Measurements from ENCODE around the gene P4HA2.

The P4HA2 gene

DNA sequence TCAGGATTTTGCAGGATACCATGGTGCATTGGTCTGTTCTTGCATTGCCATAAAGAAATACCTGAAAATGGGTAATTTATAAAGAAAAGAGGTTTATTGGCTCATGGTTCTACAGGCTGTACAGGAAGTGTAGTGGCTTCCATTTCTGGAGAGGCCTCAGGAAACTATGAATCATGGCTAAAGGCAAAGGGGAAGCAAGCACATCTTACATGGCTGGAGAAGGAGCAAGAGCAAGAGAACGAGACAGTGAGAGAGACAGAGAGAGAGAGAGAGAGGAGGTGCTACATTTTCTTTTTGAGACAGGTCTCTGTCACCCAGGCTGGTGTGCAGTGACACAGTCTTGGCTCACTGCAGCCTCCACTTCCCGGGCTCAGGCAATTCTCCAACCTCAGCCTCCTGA lies 43.9 kb downstream of the P4HA2 start:
- H3K27me3 ChIP-seq (ENCODE audit: insufficient read depth, low read length, poor library complexity) = no peaks in the 10 kb centered on the region
- DNase-seq = no peak
- no peak overlapping the region for H3K23ac ChIP-seq (ENCODE audit: low read length)
- H2AK5ac ChIP-seq (ENCODE audit: low read length) = no peak overlapping the region
- H2BK120ac ChIP-seq (ENCODE audit: low read depth, low read length) = no peak overlapping the region
- H3K4me1 ChIP-seq (ENCODE audit: control insufficient read depth, low read depth, low read length) = no peaks in the 10 kb centered on the region
- no peak overlapping the region for H4K5ac ChIP-seq (ENCODE audit: low read length)
- WGBS (ENCODE audit: extremely low coverage, insufficient coverage, low lambda C conversion rate) = no CpG with 5 or more reads among the region's 2 CpGs
- H3K4me3 ChIP-seq (ENCODE audit: low read length) = no peak overlapping the region
- no peak overlapping the region for H2BK15ac ChIP-seq (replicated peaks; ENCODE audit: low read depth)
- no peak overlapping the region for H3K4me2 ChIP-seq (ENCODE audit: low read length)
- no peaks in the 10 kb centered on the region for H3K79me1 ChIP-seq (ENCODE audit: low read length)
- H3K27ac ChIP-seq (ENCODE audit: low read depth, low read length) = no peak overlapping the region
- no peak overlapping the region for H3K9ac ChIP-seq (ENCODE audit: low read length)
- H3K79me2 ChIP-seq (ENCODE audit: control insufficient read depth, insufficient read depth, low read length) = no peaks in the 10 kb centered on the region
- no peak overlapping the region for H2BK5ac ChIP-seq (ENCODE audit: low read length)
- H3K36me3 ChIP-seq (ENCODE audit: control insufficient read depth, insufficient read depth, low read length) = no peaks in the 10 kb centered on the region
- H3K4ac ChIP-seq (ENCODE audit: low read depth, low read length) = no peak overlapping the region
- H3K18ac ChIP-seq (ENCODE audit: low read length) = no peak overlapping the region
- H4K8ac ChIP-seq (ENCODE audit: low read depth, low read length) = no peak overlapping the region
- no peak overlapping the region for H3K56ac ChIP-seq (ENCODE audit: low read length)

DNA sequence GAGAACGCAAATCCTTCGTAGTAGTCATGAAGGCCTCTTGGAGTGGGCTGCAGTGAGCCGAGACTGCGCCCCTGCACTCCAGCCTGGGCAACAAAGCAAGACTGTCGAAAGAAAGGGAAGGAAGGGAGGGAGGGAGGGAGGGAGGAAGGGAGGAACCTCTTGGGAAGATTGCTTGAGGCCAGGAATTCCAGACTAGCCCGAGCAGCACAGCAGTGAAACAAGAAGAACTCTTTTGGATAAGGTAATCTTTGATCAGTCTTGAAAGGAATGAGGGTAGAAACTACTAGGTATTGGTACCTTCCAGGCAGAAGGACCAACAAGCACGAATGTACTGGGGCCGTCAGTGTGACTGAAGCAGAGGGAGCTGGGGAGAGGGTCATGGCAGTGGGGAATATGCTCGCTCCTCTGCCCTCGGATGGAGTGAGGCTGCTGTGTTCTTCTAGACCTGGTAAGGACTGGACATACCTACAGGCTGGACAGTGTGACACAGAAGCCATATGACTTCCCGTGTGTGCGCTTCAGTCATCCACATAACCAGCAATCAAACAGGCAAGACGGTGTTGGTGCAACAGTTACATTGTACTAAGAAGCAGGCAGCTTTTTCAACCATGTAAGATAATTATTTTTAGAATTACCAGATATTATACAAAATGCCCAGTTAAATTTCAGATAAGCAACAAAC lies 45.2 kb downstream of the P4HA2 start:
- DNase-seq = peak; percentile 51
- H3K27ac ChIP-seq (ENCODE audit: low read depth, low read length) = no peak overlapping the region
- no CpG with 5 or more reads among the region's 13 CpGs for WGBS (ENCODE audit: extremely low coverage, insufficient coverage, low lambda C conversion rate)
- H3K36me3 ChIP-seq (ENCODE audit: control insufficient read depth, insufficient read depth, low read length) = no peaks in the 10 kb centered on the region
- no peaks in the 10 kb centered on the region for H3K4me1 ChIP-seq (ENCODE audit: control insufficient read depth, low read depth, low read length)
- no peaks in the 10 kb centered on the region for H3K27me3 ChIP-seq (ENCODE audit: insufficient read depth, low read length, poor library complexity)
- H2BK5ac ChIP-seq (ENCODE audit: low read length) = no peak overlapping the region
- no peak overlapping the region for H3K18ac ChIP-seq (ENCODE audit: low read length)
- no peak overlapping the region for H2BK120ac ChIP-seq (ENCODE audit: low read depth, low read length)
- H2BK15ac ChIP-seq (replicated peaks; ENCODE audit: low read depth) = no peak overlapping the region
- no peak overlapping the region for H4K8ac ChIP-seq (ENCODE audit: low read depth, low read length)
- no peak overlapping the region for H3K56ac ChIP-seq (ENCODE audit: low read length)
- no peak overlapping the region for H3K4me3 ChIP-seq (ENCODE audit: low read length)
- H3K23ac ChIP-seq (ENCODE audit: low read length) = no peak overlapping the region
- H4K5ac ChIP-seq (ENCODE audit: low read length) = no peak overlapping the region
- no peak overlapping the region for H2AK5ac ChIP-seq (ENCODE audit: low read length)
- no peaks in the 10 kb centered on the region for H3K79me1 ChIP-seq (ENCODE audit: low read length)
- H3K4me2 ChIP-seq (ENCODE audit: low read length) = no peak overlapping the region
- no peak overlapping the region for H3K4ac ChIP-seq (ENCODE audit: low read depth, low read length)
- H3K9ac ChIP-seq (ENCODE audit: low read length) = no peak overlapping the region
- no peaks in the 10 kb centered on the region for H3K79me2 ChIP-seq (ENCODE audit: control insufficient read depth, insufficient read depth, low read length)

DNA sequence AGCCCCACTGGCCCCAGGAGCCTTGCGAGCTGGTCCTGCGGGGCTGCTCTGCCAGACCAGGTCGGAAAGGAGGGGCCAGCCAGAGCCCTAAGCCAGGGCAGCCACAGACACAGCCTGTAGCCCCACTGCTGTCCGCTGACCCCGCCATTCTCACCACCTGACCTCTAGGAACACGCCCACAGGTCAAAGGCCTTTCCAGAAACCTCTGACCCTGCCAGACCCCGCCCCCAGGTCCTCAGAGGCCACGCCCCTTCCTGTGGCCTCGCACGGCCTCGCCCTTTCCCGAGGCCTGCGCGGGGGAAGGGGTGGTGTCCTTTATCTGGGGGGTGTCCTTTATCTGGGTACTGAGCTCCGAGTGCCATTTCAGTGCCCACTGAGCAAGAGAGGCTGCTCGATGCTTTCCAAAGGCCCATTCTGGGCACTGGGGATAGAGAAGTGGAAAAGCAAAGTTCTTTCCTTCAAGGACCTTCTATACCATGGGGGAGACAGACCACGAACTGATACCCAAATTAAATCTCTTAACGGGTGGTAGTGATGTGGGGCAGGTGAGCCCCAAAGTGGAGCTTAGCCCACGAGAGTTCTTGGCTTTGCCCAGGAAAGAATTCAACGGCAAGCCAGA lies 46.5 kb downstream of the P4HA2 start:
- Histone ChIP-seq H3K27me3 (ENCODE audit: insufficient read depth, low read length, poor library complexity) (no peaks in the 10 kb centered on the region), H4K5ac (ENCODE audit: low read length) (no peak overlapping the region), H2BK15ac (replicated peaks; ENCODE audit: low read depth) (no peak overlapping the region), H3K56ac (ENCODE audit: low read length) (peak overlapping the region; percentile 15), H3K4me1 (ENCODE audit: control insufficient read depth, low read depth, low read length) (no peaks in the 10 kb centered on the region), H3K79me1 (ENCODE audit: low read length) (no peaks in the 10 kb centered on the region), H3K4me3 (ENCODE audit: low read length) (no peak overlapping the region), H3K79me2 (ENCODE audit: control insufficient read depth, insufficient read depth, low read length) (no peaks in the 10 kb centered on the region), H4K8ac (ENCODE audit: low read depth, low read length) (no peak overlapping the region), H3K18ac (ENCODE audit: low read length) (no peak overlapping the region), H2AK5ac (ENCODE audit: low read length) (no peak overlapping the region), H3K4me2 (ENCODE audit: low read length) (no peak overlapping the region), H3K9ac (ENCODE audit: low read length) (no peak overlapping the region), H2BK5ac (ENCODE audit: low read length) (no peak overlapping the region), H3K4ac (ENCODE audit: low read depth, low read length) (no peak overlapping the region), H3K27ac (ENCODE audit: low read depth, low read length) (no peak overlapping the region), H2BK120ac (ENCODE audit: low read depth, low read length) (no peak overlapping the region), H3K36me3 (ENCODE audit: control insufficient read depth, insufficient read depth, low read length) (no peaks in the 10 kb centered on the region), H3K23ac (ENCODE audit: low read length) (no peak overlapping the region)
- WGBS (ENCODE audit: extremely low coverage, insufficient coverage, low lambda C conversion rate) = no CpG with 5 or more reads among the region's 20 CpGs
- no peak for DNase-seq

DNA sequence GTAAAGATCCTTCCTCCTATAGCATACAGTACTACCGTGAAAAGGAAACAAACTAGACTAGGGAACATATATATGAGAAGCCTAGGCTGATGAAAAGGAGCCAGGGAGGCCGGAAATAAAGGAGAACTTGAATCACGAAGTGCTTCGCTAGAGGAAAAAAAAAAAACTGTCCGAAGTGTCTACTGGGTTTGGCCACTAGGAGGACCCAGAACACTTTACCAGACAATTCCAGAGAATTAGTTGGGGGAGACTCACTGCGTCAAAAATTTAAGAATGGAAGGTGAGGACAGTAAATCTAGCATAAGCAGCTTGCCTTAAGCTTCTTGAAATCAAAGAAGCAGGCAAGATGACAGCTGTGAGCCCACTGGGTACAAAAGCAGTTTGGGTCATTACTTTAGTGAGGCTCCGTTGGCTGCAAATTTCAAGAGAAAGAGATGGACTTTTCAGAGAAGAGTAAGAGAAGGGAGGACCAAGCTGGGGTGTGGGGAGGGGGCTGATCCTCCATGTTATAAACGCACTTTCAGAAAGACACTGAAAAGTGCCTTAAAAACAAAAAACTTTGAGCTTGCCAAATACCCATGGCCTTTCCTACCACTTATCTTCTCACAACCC lies 47.4 kb downstream of the P4HA2 start:
- Histone ChIP-seq H3K4me3 (ENCODE audit: low read length) (no peak overlapping the region), H3K27me3 (ENCODE audit: insufficient read depth, low read length, poor library complexity) (no peaks in the 10 kb centered on the region)

DNA sequence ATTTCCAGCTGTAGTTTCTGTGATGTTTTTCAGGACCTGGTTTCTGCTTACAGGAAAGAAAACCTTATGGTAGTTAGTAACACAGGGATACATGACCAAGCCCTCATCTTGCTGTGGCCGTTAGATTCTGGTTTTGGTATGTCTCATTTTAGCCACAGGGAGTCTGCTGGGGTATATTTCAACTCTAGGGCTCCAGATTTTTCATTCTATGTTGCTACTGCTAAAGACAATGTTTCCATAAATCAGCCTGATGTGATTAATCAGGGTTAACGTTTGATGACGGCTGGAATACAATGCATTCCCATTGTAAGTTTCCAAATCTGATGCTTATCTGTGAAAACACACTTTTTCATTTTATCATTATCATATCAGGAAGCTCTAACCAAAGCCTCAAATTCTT lies 48.2 kb downstream of the P4HA2 start:
- H3K79me2 ChIP-seq (ENCODE audit: control insufficient read depth, insufficient read depth, low read length) = no peaks in the 10 kb centered on the region
- H2AK5ac ChIP-seq (ENCODE audit: low read length) = no peak overlapping the region
- DNase-seq = no peak
- H3K23ac ChIP-seq (ENCODE audit: low read length) = no peak overlapping the region
- H4K8ac ChIP-seq (ENCODE audit: low read depth, low read length) = no peak overlapping the region
- H3K4me2 ChIP-seq (ENCODE audit: low read length) = no peak overlapping the region
- no peaks in the 10 kb centered on the region for H3K36me3 ChIP-seq (ENCODE audit: control insufficient read depth, insufficient read depth, low read length)
- H3K27ac ChIP-seq (ENCODE audit: low read depth, low read length) = no peak overlapping the region
- no peak overlapping the region for H4K5ac ChIP-seq (ENCODE audit: low read length)
- H3K4me1 ChIP-seq (ENCODE audit: control insufficient read depth, low read depth, low read length) = no peaks in the 10 kb centered on the region
- H3K18ac ChIP-seq (ENCODE audit: low read length) = no peak overlapping the region
- no peak overlapping the region for H2BK120ac ChIP-seq (ENCODE audit: low read depth, low read length)
- no peaks in the 10 kb centered on the region for H3K27me3 ChIP-seq (ENCODE audit: insufficient read depth, low read length, poor library complexity)
- H3K4ac ChIP-seq (ENCODE audit: low read depth, low read length) = no peak overlapping the region
- H3K4me3 ChIP-seq (ENCODE audit: low read length) = no peak overlapping the region
- no peaks in the 10 kb centered on the region for H3K79me1 ChIP-seq (ENCODE audit: low read length)
- H2BK15ac ChIP-seq (replicated peaks; ENCODE audit: low read depth) = no peak overlapping the region
- H2BK5ac ChIP-seq (ENCODE audit: low read length) = no peak overlapping the region
- H3K56ac ChIP-seq (ENCODE audit: low read length) = no peak overlapping the region
- WGBS (ENCODE audit: extremely low coverage, insufficient coverage, low lambda C conversion rate) = no CpG with 5 or more reads among the region's 3 CpGs
- H3K9ac ChIP-seq (ENCODE audit: low read length) = no peak overlapping the region

More for the DNA sequence above, 47.4 kb downstream of the P4HA2 start:
- H3K18ac ChIP-seq (ENCODE audit: low read length) = no peak overlapping the region
- H2BK120ac ChIP-seq (ENCODE audit: low read depth, low read length) = no peak overlapping the region
- no peak overlapping the region for H3K4ac ChIP-seq (ENCODE audit: low read depth, low read length)
- no CpG with 5 or more reads among the region's 8 CpGs for WGBS (ENCODE audit: extremely low coverage, insufficient coverage, low lambda C conversion rate)
- H3K56ac ChIP-seq (ENCODE audit: low read length) = peak overlapping the region; percentile 64
- no peak overlapping the region for H2BK5ac ChIP-seq (ENCODE audit: low read length)
- no peak overlapping the region for H3K4me2 ChIP-seq (ENCODE audit: low read length)
- H2AK5ac ChIP-seq (ENCODE audit: low read length) = no peak overlapping the region
- H3K23ac ChIP-seq (ENCODE audit: low read length) = no peak overlapping the region
- DNase-seq = peak; percentile 70
- H2BK15ac ChIP-seq (replicated peaks; ENCODE audit: low read depth) = no peak overlapping the region
- no peaks in the 10 kb centered on the region for H3K79me1 ChIP-seq (ENCODE audit: low read length)
- H3K9ac ChIP-seq (ENCODE audit: low read length) = peak overlapping the region; percentile 32
- H3K4me1 ChIP-seq (ENCODE audit: control insufficient read depth, low read depth, low read length) = no peaks in the 10 kb centered on the region
- no peaks in the 10 kb centered on the region for H3K79me2 ChIP-seq (ENCODE audit: control insufficient read depth, insufficient read depth, low read length)
- no peaks in the 10 kb centered on the region for H3K36me3 ChIP-seq (ENCODE audit: control insufficient read depth, insufficient read depth, low read length)
- H4K8ac ChIP-seq (ENCODE audit: low read depth, low read length) = no peak overlapping the region
- H3K27ac ChIP-seq (ENCODE audit: low read depth, low read length) = no peak overlapping the region
- no peak overlapping the region for H4K5ac ChIP-seq (ENCODE audit: low read length)

All from mesendoderm (in vitro differentiated cells).